Stomach smooth muscle (tissue), 2 donors: ENCODE measurements around the gene S100A9.

ENCODE experiments used
- H3K27ac ChIP-seq: one replicate; pipeline ENCODE4 v1.7.0; 2013; ENCODE audit warnings: mild to moderate bottlenecking, low read length, inconsistent platforms
- H3K27me3 ChIP-seq, 2 donors: one replicate each; pipeline ENCODE4 v1.7.0; 2013; ENCODE audit warnings: low read length in 2 of 2; ENCODE audit not compliant: insufficient read depth in 2 of 2, control insufficient read depth in 1 of 2
- H3K36me3 ChIP-seq, 2 donors: one replicate each; pipeline ENCODE4 v1.7.0; 2013; ENCODE audit warnings: low read length in 2 of 2; ENCODE audit not compliant: control insufficient read depth in 2 of 2, insufficient read depth in 2 of 2
- H3K4me1 ChIP-seq: one replicate; pipeline ENCODE4 v1.7.0; 2013; ENCODE audit warnings: low read length; ENCODE audit not compliant: control insufficient read depth, insufficient read depth
- H3K4me3 ChIP-seq, 2 donors: one replicate each; pipeline ENCODE4 v1.7.0; 2013; ENCODE audit warnings: low read length in 2 of 2
- H3K9ac ChIP-seq, 2 donors: one replicate each; pipeline ENCODE4 v1.7.0; 2013; ENCODE audit warnings: low read length in 2 of 2, mild to moderate bottlenecking in 1 of 2
- H3K9me3 ChIP-seq, 2 donors: one replicate each; pipeline ENCODE4 v1.7.0; 2013; ENCODE audit warnings: low read length in 2 of 2; ENCODE audit not compliant: control insufficient read depth in 2 of 2
- donor health status: healthy.
- donor health status: Pancreatic carcinoma.

Gene S100A9

GRCh38 chr1:153390938-153391710, 33.5 kb downstream of the S100A9 start, which contains the start of gene S100A8:
Gene S100A8, minus strand, starts transcription at chr1:153391073. Its CDS starts 538 bp downstream, at chr1:153390535.
- Histone ChIP-seq H3K27ac (no peak within 1 kb of the TSS), H3K4me3 (no peak within 1 kb of the TSS), H3K27me3 (peaks cover 2 to 9% of the 10 kb centered on the region in 2 donors), H3K36me3 (no peaks in the 10 kb centered on the region), H3K9ac (no peak within 1 kb of the TSS), H3K9me3 (no peaks in the 10 kb centered on the region), H3K4me1 (no peaks in the 10 kb centered on the region)

GRCh38 chr1:153392258-153392657, 34.6 kb downstream of the S100A9 start:
- Histone ChIP-seq H3K4me1 (no peaks in the 10 kb centered on the region), H3K27ac (no peak overlapping the region), H3K36me3 (no peaks in the 10 kb centered on the region), H3K9me3 (no peaks in the 10 kb centered on the region), H3K27me3 (peaks cover 2 to 12% of the 10 kb centered on the region in 2 donors), H3K4me3 (no peak overlapping the region), H3K9ac (no peak overlapping the region)

GRCh38 chr1:153392822-153393221, 35.2 kb downstream of the S100A9 start:
- Histone ChIP-seq H3K9ac (no peak overlapping the region), H3K4me1 (no peaks in the 10 kb centered on the region), H3K4me3 (no peak overlapping the region), H3K27me3 (peaks cover 2 to 12% of the 10 kb centered on the region in 2 donors), H3K27ac (no peak overlapping the region), H3K9me3 (no peaks in the 10 kb centered on the region), H3K36me3 (no peaks in the 10 kb centered on the region)

- no peak overlapping the region for H3K9ac ChIP-seq
- H3K4me1 ChIP-seq: no peaks in the 10 kb centered on the region
- peaks cover 2 to 16% of the 10 kb centered on the region in 2 donors for H3K27me3 ChIP-seq
- H3K36me3 ChIP-seq: no peaks in the 10 kb centered on the region
- H3K27ac ChIP-seq: no peak overlapping the region
- no peak overlapping the region for H3K4me3 ChIP-seq
- no peaks in the 10 kb centered on the region for H3K9me3 ChIP-seq
Observed at GRCh38 chr1:153393926-153394325, 36.3 kb downstream of the S100A9 start.

GRCh38 chr1:153394391-153394790, 36.7 kb downstream of the S100A9 start:
- Histone ChIP-seq H3K27me3 (peaks cover 2 to 16% of the 10 kb centered on the region in 2 donors), H3K4me3 (no peak overlapping the region), H3K27ac (no peak overlapping the region), H3K36me3 (no peaks in the 10 kb centered on the region), H3K9ac (no peak overlapping the region), H3K4me1 (no peaks in the 10 kb centered on the region), H3K9me3 (no peaks in the 10 kb centered on the region)

GRCh38 chr1:153395136-153395685, 37.6 kb downstream of the S100A9 start:
- Histone ChIP-seq H3K27ac (no peak overlapping the region), H3K36me3 (no peaks in the 10 kb centered on the region)

GRCh38 chr1:153395776-153396175, 38.1 kb downstream of the S100A9 start:
- Histone ChIP-seq H3K36me3 (no peaks in the 10 kb centered on the region), H3K4me1 (no peaks in the 10 kb centered on the region), H3K9ac (no peak overlapping the region), H3K9me3 (no peaks in the 10 kb centered on the region), H3K4me3 (no peak overlapping the region), H3K27me3 (peaks cover 2 to 14% of the 10 kb centered on the region in 2 donors), H3K27ac (no peak overlapping the region)

More at GRCh38 chr1:153395136-153395685, 37.6 kb downstream of the S100A9 start:
- Histone ChIP-seq H3K4me3 (no peak overlapping the region), H3K4me1 (no peaks in the 10 kb centered on the region), H3K27me3 (peaks cover 2 to 16% of the 10 kb centered on the region in 2 donors), H3K9me3 (no peaks in the 10 kb centered on the region), H3K9ac (no peak overlapping the region)

- no peak overlapping the region for H3K27ac ChIP-seq
- no peaks in the 10 kb centered on the region for H3K4me1 ChIP-seq
- H3K36me3 ChIP-seq: no peaks in the 10 kb centered on the region
- H3K27me3 ChIP-seq: peaks cover 2 to 11% of the 10 kb centered on the region in 2 donors
- no peak overlapping the region for H3K9ac ChIP-seq
- H3K4me3 ChIP-seq: no peak overlapping the region
- H3K9me3 ChIP-seq: no peaks in the 10 kb centered on the region
Observed at GRCh38 chr1:153396461-153396860, 38.8 kb downstream of the S100A9 start.

GRCh38 chr1:153397051-153397923, 39.6 kb downstream of the S100A9 start:
- Histone ChIP-seq H3K36me3 (no peaks in the 10 kb centered on the region), H3K27me3 (peaks cover 2 to 13% of the 10 kb centered on the region in 2 donors), H3K4me3 (no peak overlapping the region), H3K4me1 (no peaks in the 10 kb centered on the region), H3K27ac (no peak overlapping the region), H3K9ac (no peak overlapping the region), H3K9me3 (no peaks in the 10 kb centered on the region)

GRCh38 chr1:153397924-153398651, 40.4 kb downstream of the S100A9 start:
- H3K4me3 ChIP-seq: no peak overlapping the region
- H3K27ac ChIP-seq: no peak overlapping the region
- H3K36me3 ChIP-seq: no peaks in the 10 kb centered on the region
- no peak overlapping the region for H3K9ac ChIP-seq
- no peaks in the 10 kb centered on the region for H3K9me3 ChIP-seq
- H3K4me1 ChIP-seq: no peaks in the 10 kb centered on the region
- peaks cover 2 to 14% of the 10 kb centered on the region in 2 donors for H3K27me3 ChIP-seq
